Calu3 (cell line): Measurements from ENCODE around the gene ACAP2. TPM values are rescaled to one million over a fixed set of nuclear protein-coding genes. Genes with fewer than 3 reads are reported as not detected.

Experiments
- BruUV-seq: library from RNA; stranded (reverse); fragments of 400-500 nt; replicated peaks from 2 replicates; lab custom pipeline; 2021; lab: Mats Ljungman, UMichigan
- CTCF ChIA-PET: fragments of 300-600 bp; sonication (Branson Sonifier 250); formaldehyde crosslinking; loops from one replicate; lab custom pipeline; 2022; ENCODE audit warnings: antibody characterized with exemption; lab: Charles Lee
- DNase-seq: peaks from one replicate; pipeline ENCODE4 v3.0.0; 2022
- H3K27ac Mint-ChIP-seq: one replicate; pipeline ENCODE4 v1.8.0; 2022; ENCODE audit warnings: mixed read lengths; ENCODE audit not compliant: unreplicated experiment
- H3K27me3 Mint-ChIP-seq: one replicate; pipeline ENCODE4 v1.8.0; 2022; ENCODE audit warnings: mixed read lengths; ENCODE audit not compliant: unreplicated experiment
- H3K36me3 Mint-ChIP-seq: one replicate; pipeline ENCODE4 v1.8.0; 2022; ENCODE audit warnings: mild to moderate bottlenecking, moderate library complexity, mixed read lengths; ENCODE audit not compliant: insufficient read depth, unreplicated experiment
- H3K4me1 Mint-ChIP-seq: one replicate; pipeline ENCODE4 v1.8.0; 2022; ENCODE audit warnings: mild to moderate bottlenecking, low read depth, mixed read lengths; ENCODE audit not compliant: unreplicated experiment
- H3K4me3 Mint-ChIP-seq: one replicate; pipeline ENCODE4 v1.8.0; 2022; ENCODE audit warnings: mild to moderate bottlenecking, low read depth, moderate library complexity, mixed read lengths; ENCODE audit not compliant: unreplicated experiment
- H3K9me3 Mint-ChIP-seq: one replicate; pipeline ENCODE4 v1.8.0; 2022; ENCODE audit warnings: low read depth, mixed read lengths; ENCODE audit not compliant: unreplicated experiment
- CTCF ChIP-seq: fragments of 200-600 bp; IDR thresholded peaks from one replicate; pipeline ENCODE4 v1.8.0; 2022; ENCODE audit warnings: antibody characterized with exemption; ENCODE audit not compliant: unreplicated experiment
- intact Hi-C: fragments of 100-400 bp; cut with micrococcal nuclease; formaldehyde crosslinking; loops from one replicate; pipeline ENCODE4 v1.10.0; 2022; ENCODE audit not compliant: unreplicated experiment
- total RNA-seq: library from RNA; stranded (reverse); gene quantifications from 2 replicates; pipeline ENCODE4 v1.2.3, GENCODE V29; 2022

The ACAP2 gene
- total RNA-seq, 1 experiment from 2014 or later = 74.0 TPM

GRCh38 chr3:195241592-195242355 lies 201.0 kb downstream of the ACAP2 start:
- CTCF ChIA-PET = interaction anchor here (0.5 kb wide), 1 partner anchor 808 kb away, joined by 4 read pairs; no protein-coding TSS in a partner anchor
- H3K27me3 Mint-ChIP-seq = no peaks in the 10 kb centered on the region
- H3K36me3 Mint-ChIP-seq = no peaks in the 10 kb centered on the region
- no peak for TF ChIP-seq CTCF
- no peak overlapping the region for H3K27ac Mint-ChIP-seq
- no peaks in the 10 kb centered on the region for H3K4me1 Mint-ChIP-seq
- intact Hi-C loops = no loop called here
- DNase-seq = no peak
- no peak overlapping the region for H3K4me3 Mint-ChIP-seq
- H3K9me3 Mint-ChIP-seq = peaks cover 4% of the 10 kb centered on the region
- BruUV-seq = no TSS peak

- Mint-ChIP-seq H3K27ac (no peak overlapping the region), H3K4me1 (no peaks in the 10 kb centered on the region), H3K27me3 (no peaks in the 10 kb centered on the region), H3K36me3 (no peaks in the 10 kb centered on the region), H3K4me3 (no peak overlapping the region), H3K9me3 (peaks cover 7% of the 10 kb centered on the region)
- DNase-seq = no peak
- no peak for TF ChIP-seq CTCF
- no TSS peak for BruUV-seq
- intact Hi-C loops = no loop called here
- CTCF ChIA-PET = no interaction called here
Measured at GRCh38 chr3:195240939-195241338, 201.9 kb downstream of the ACAP2 start.

- no peak for DNase-seq
- no peak overlapping the region for H3K27ac Mint-ChIP-seq
- H3K27me3 Mint-ChIP-seq = no peaks in the 10 kb centered on the region
- no peaks in the 10 kb centered on the region for H3K36me3 Mint-ChIP-seq
- H3K9me3 Mint-ChIP-seq = peaks cover 7% of the 10 kb centered on the region
- no peak overlapping the region for H3K4me3 Mint-ChIP-seq
- CTCF ChIA-PET = no interaction called here
- intact Hi-C loops = no loop called here
- no TSS peak for BruUV-seq
- no peaks in the 10 kb centered on the region for H3K4me1 Mint-ChIP-seq
- no peak for TF ChIP-seq CTCF
Measured at GRCh38 chr3:195240171-195240701, 202.6 kb downstream of the ACAP2 start.

- CTCF ChIA-PET = no interaction called here
Measured at GRCh38 chr3:195239121-195239520, 203.7 kb downstream of the ACAP2 start.

More at GRCh38 chr3:195239121-195239520, 203.7 kb downstream of the ACAP2 start:
- no peak for TF ChIP-seq CTCF
- no peak overlapping the region for H3K4me3 Mint-ChIP-seq
- peaks cover 10% of the 10 kb centered on the region for H3K9me3 Mint-ChIP-seq
- no peaks in the 10 kb centered on the region for H3K4me1 Mint-ChIP-seq
- intact Hi-C loops = no loop called here
- no peak overlapping the region for H3K27ac Mint-ChIP-seq
- no TSS peak for BruUV-seq
- no peaks in the 10 kb centered on the region for H3K36me3 Mint-ChIP-seq
- no peak for DNase-seq
- H3K27me3 Mint-ChIP-seq = no peaks in the 10 kb centered on the region
